ENCODE measurements around the gene SLC10A7. TPM values are rescaled to one million over a fixed set of nuclear protein-coding genes. Genes with fewer than 3 reads are reported as not detected.

SLC10A7 gene
- polyA plus RNA-seq, 1 donor (not counting 4 experiments of a cell fraction or from before 2014, with no cell fraction given): 12.7 TPM

DNA sequence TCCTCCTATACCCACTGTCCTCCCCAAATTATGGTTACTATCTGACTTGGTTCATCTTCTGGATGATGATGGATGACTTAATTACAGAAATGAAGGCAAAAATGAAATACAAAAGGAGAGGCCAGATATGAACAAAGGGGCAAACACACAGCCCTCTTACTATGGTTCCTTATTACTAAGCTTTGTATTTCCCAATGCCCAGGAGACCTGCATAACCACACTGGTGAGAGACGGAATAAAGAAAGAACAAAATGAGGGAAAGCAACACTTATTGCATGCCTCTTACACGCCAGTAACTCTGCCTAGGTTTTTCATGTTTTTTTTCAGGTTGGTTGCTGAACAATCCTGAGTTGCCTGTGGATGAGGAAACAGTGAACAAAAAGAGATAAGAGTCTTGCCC is 120.5 kb downstream of the SLC10A7 start:
- DNase-seq (ENCODE audit: low read depth, low spot score) (no peak), FAIRE-seq (no peak)
- H3K9ac ChIP-seq (ENCODE audit: control insufficient read depth, extremely low read depth, insufficient read depth, low read length): no peak overlapping the region
- no peak overlapping the region for H3K4me2 ChIP-seq (ENCODE audit: control insufficient read depth, extremely low read depth, insufficient read depth, low read depth, low read length)
- dilution Hi-C loops (cut with MboI; ENCODE audit: extremely low pct_ligation_motif_present, low sequenced_read_pairs): no loop called here
- no peaks in the 10 kb centered on the region for H4K20me1 ChIP-seq (ENCODE audit: control insufficient read depth, extremely low read depth, insufficient read depth, low read length)
- no peaks in the 10 kb centered on the region for H3K9me1 ChIP-seq (ENCODE audit: control insufficient read depth, extremely low read depth, insufficient read depth, low read length)
- no peaks in the 10 kb centered on the region for H3K27me3 ChIP-seq (ENCODE audit: control insufficient read depth, extremely low read depth, insufficient read depth, low read length)
- H3K9me3 ChIP-seq (ENCODE audit: control insufficient read depth, low read depth, low read length): no peaks in the 10 kb centered on the region
- H3K79me2 ChIP-seq (ENCODE audit: control insufficient read depth, insufficient read depth, low read length): no peaks in the 10 kb centered on the region
- no peaks in the 10 kb centered on the region for H3K36me3 ChIP-seq (ENCODE audit: control insufficient read depth in 2 of 2, extremely low read depth in 1 of 2, insufficient read depth in 2 of 2, low read length in 2 of 2)
- no peak overlapping the region for H3K4me3 ChIP-seq (ENCODE audit: control insufficient read depth in 2 of 3, extremely low read depth in 1 of 3, insufficient read depth in 2 of 3, low read depth in 1 of 3, low read length in 3 of 3)
- H2AFZ ChIP-seq (ENCODE audit: control insufficient read depth, low read length): no peak overlapping the region
- no peak overlapping the region for H3K27ac ChIP-seq (ENCODE audit: control insufficient read depth, insufficient read depth, low read length)
- no peak for TF ChIP-seq EZH2 (IDR thresholded peaks at IDR 0.05; ENCODE audit: low read length)
- TF ChIP-seq, protein P1, sequence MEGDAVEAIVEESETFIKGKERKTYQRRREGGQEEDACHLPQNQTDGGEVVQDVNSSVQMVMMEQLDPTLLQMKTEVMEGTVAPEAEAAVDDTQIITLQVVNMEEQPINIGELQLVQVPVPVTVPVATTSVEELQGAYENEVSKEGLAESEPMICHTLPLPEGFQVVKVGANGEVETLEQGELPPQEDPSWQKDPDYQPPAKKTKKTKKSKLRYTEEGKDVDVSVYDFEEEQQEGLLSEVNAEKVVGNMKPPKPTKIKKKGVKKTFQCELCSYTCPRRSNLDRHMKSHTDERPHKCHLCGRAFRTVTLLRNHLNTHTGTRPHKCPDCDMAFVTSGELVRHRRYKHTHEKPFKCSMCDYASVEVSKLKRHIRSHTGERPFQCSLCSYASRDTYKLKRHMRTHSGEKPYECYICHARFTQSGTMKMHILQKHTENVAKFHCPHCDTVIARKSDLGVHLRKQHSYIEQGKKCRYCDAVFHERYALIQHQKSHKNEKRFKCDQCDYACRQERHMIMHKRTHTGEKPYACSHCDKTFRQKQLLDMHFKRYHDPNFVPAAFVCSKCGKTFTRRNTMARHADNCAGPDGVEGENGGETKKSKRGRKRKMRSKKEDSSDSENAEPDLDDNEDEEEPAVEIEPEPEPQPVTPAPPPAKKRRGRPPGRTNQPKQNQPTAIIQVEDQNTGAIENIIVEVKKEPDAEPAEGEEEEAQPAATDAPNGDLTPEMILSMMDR (optimal IDR thresholded peaks at IDR 0.05 in 1 of 3, IDR thresholded peaks at IDR 0.05 in 1 of 3, conservative IDR thresholded peaks at IDR 0.05 in 1 of 3; ENCODE audit: extremely low read depth in 1 of 3, insufficient read depth in 2 of 3, low read length in 3 of 3): no peak
- no peaks in the 10 kb centered on the region for H3K4me1 ChIP-seq (ENCODE audit: control insufficient read depth, extremely low read depth, insufficient read depth, low read length)

DNA sequence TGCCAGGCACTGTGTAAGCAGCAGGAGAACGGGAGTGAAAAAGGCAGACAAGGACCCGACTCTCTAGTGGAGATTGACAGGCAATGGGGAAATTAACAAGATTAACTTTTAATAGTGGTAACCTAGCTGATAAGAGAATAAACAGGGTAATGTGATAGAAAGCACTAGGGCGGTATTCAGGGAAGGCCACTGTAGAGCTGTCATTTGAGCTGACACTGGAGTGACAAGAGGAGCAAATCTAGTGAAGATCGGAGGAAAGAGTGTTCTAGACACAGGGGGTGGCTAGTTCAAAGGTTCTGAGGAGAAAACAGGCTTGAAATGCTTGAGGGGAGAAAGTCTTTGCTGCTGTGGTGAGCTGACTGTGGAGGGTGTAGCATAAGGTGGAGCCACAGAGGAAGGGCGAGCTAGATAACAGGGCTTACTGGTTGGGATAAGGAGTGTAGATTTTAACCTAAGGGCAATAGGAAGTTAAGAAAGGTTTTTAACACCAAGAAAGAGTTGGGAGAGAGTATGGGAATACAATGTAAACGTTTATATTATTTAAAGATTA is 122.8 kb downstream of the SLC10A7 start:
- TF ChIP-seq, protein P1 (optimal IDR thresholded peaks at IDR 0.05 in 1 of 3, IDR thresholded peaks at IDR 0.05 in 1 of 3, conservative IDR thresholded peaks at IDR 0.05 in 1 of 3; ENCODE audit: extremely low read depth in 1 of 3, insufficient read depth in 2 of 3, low read length in 3 of 3): no peak
- TF ChIP-seq EZH2 (IDR thresholded peaks at IDR 0.05; ENCODE audit: low read length): no peak
- no peak overlapping the region for H3K4me2 ChIP-seq (ENCODE audit: control insufficient read depth, extremely low read depth, insufficient read depth, low read depth, low read length)
- H3K4me1 ChIP-seq (ENCODE audit: control insufficient read depth, extremely low read depth, insufficient read depth, low read length): no peaks in the 10 kb centered on the region
- FAIRE-seq (no peak), DNase-seq (ENCODE audit: low read depth, low spot score) (no peak)
- no peak overlapping the region for H3K4me3 ChIP-seq (ENCODE audit: control insufficient read depth in 2 of 3, extremely low read depth in 1 of 3, insufficient read depth in 2 of 3, low read depth in 1 of 3, low read length in 3 of 3)
- H3K9ac ChIP-seq (ENCODE audit: control insufficient read depth, extremely low read depth, insufficient read depth, low read length): no peak overlapping the region
- no peaks in the 10 kb centered on the region for H3K9me3 ChIP-seq (ENCODE audit: control insufficient read depth, low read depth, low read length)
- no peaks in the 10 kb centered on the region for H4K20me1 ChIP-seq (ENCODE audit: control insufficient read depth, extremely low read depth, insufficient read depth, low read length)
- no peaks in the 10 kb centered on the region for H3K36me3 ChIP-seq (ENCODE audit: control insufficient read depth in 2 of 2, extremely low read depth in 1 of 2, insufficient read depth in 2 of 2, low read length in 2 of 2)
- no peak overlapping the region for H2AFZ ChIP-seq (ENCODE audit: control insufficient read depth, low read length)
- no peaks in the 10 kb centered on the region for H3K27me3 ChIP-seq (ENCODE audit: control insufficient read depth, extremely low read depth, insufficient read depth, low read length)
- no peaks in the 10 kb centered on the region for H3K79me2 ChIP-seq (ENCODE audit: control insufficient read depth, insufficient read depth, low read length)
- dilution Hi-C loops (cut with MboI; ENCODE audit: extremely low pct_ligation_motif_present, low sequenced_read_pairs): no loop called here
- H3K9me1 ChIP-seq (ENCODE audit: control insufficient read depth, extremely low read depth, insufficient read depth, low read length): no peaks in the 10 kb centered on the region
- H3K27ac ChIP-seq (ENCODE audit: control insufficient read depth, insufficient read depth, low read length): no peak overlapping the region

Data from keratinocyte (primary cell).